ENCODE data around the gene DYRK4. TPM values are rescaled to one million over a fixed set of nuclear protein-coding genes. Genes with fewer than 3 reads are reported as not detected.

The DYRK4 gene, protein sequence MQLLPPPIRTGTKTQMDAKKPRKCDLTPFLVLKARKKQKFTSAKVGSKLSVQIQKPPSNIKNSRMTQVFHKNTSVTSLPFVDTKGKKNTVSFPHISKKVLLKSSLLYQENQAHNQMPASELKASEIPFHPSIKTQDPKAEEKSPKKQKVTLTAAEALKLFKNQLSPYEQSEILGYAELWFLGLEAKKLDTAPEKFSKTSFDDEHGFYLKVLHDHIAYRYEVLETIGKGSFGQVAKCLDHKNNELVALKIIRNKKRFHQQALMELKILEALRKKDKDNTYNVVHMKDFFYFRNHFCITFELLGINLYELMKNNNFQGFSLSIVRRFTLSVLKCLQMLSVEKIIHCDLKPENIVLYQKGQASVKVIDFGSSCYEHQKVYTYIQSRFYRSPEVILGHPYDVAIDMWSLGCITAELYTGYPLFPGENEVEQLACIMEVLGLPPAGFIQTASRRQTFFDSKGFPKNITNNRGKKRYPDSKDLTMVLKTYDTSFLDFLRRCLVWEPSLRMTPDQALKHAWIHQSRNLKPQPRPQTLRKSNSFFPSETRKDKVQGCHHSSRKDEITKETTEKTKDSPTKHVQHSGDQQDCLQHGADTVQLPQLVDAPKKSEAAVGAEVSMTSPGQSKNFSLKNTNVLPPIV
- total RNA-seq (2022; extraction: Qiagen RNA extraction), result 41.3 to 51.6 TPM (median 43.9 TPM) in 5 replicates

DNA sequence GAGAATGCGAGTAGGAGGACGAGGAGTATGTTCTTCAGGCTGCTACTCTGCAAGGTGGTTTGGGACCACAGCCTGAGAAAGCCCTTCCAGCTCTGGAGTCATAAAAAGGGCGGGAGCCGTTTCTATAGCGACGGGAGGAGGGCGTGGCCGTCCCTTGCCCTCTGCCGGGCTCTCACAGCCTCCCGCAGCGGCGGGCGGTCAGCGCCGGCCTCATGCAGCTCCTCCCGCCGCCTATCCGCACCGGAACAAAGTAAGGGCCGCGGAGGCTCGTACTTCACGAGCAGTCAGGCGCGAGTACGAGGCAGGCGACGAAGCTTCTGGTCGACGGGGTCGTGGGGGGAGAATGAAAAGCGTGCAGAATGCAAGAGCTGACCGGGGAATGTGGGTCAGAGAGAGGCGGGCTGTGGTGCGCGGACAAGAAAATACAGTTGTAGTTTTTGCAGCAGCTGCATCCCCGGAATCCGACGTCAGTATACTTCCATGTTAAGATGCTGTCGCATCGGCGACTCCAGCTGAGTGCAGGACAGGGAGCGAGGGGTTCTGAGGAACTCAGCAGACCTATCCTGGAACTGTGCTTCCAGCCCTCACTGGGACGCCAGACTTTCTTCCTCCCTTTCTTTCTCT lies at the start of gene DYRK4:
Gene DYRK4 (plus strand): TSS at position 175 of the 624 bp plus-strand sequence. CDS start 38 bp downstream, at position 213.

GRCh38 chr12:4538207-4539160 lies 23.5 kb upstream of the DYRK4 start, which contains the start of gene RAD51AP1:
Gene RAD51AP1, plus strand, starts transcription at chr12:4538890. Its CDS starts 50 bp downstream, at chr12:4538940.

DNA sequence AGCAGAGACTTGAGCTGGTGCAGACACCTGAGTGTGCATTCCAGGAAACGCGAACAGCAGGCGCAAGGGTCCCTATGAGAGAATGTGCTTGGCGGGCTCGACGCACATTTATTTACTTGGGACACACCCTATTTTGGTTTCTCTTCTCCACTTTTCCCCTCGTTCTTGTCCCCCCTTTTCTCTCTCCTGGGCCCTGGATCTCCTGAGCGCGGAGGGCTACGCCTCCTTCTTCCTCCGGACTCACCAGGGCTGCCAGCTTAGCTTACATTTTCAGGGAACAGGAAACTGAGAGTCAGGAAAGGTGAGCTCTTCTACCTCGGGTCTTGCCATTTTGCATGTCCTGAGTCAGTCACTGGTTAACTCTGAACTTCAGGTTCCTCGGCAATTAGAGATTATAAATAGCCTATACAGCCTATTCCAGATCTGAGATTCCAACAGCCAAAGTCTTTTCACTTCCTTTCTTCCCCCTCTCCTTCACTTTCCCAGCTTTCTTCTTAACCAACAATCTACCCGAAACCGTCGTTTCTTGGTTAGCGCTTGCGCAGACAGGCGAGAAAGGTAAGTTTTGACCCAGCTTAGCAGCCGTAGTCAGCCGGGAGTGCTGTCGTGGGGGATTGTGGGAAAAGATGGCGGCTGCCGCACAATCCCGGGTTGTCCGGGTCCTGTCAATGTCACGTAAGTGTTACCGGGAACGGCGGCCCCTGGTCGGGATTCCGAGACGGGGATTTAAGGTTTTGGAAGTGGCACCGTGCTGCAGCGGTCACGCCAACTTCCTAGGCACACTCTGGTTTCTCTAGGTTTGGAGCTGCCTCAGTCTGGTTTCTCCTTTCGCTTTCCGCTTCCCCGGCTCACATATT lies 86.7 kb downstream of the DYRK4 start, which contains the start of the genes AKAP3 and NDUFA9:
Gene AKAP3 (minus strand): TSS at position 551 of the 857 bp plus-strand sequence. CDS start 10,855 bp downstream, outside the sequence.
Gene NDUFA9 (plus strand): TSS at position 614 of the 857 bp plus-strand sequence. CDS start 13 bp downstream, at position 627.

Other genes starting within 250 kb of the DYRK4 start
- 41.3 to 49.0 TPM (median 46.2 TPM) in 5 replicates for gene TIGAR, start 241.0 kb upstream of the DYRK4 start, total RNA-seq (2022; extraction: Qiagen RNA extraction)
- gene FGF23, start 182.5 kb upstream of the DYRK4 start, total RNA-seq (2022; extraction: Qiagen RNA extraction), result not detected in 5 replicates
- not detected in 5 replicates for gene FGF6, start 116.4 kb upstream of the DYRK4 start, total RNA-seq (2022; extraction: Qiagen RNA extraction)
- 15.2 to 23.3 TPM (median 18.4 TPM) in 5 replicates for gene RAD51AP1, start 23.3 kb upstream of the DYRK4 start, total RNA-seq (2022; extraction: Qiagen RNA extraction)
- 0.05 to 0.38 TPM (median 0.18 TPM) in 5 replicates for gene AKAP3, start 86.8 kb downstream of the DYRK4 start, total RNA-seq (2022; extraction: Qiagen RNA extraction)
- 106 to 122 TPM (median 111 TPM) in 5 replicates for gene NDUFA9, start 86.9 kb downstream of the DYRK4 start, total RNA-seq (2022; extraction: Qiagen RNA extraction)
- gene GALNT8, start 158.2 kb downstream of the DYRK4 start, total RNA-seq (2022; extraction: Qiagen RNA extraction), result not detected in 5 replicates